Hindlimb muscle (tissue), 1 donor: Measurements from ENCODE around the gene HMGB3. TPM values are rescaled to one million over a fixed set of nuclear protein-coding genes. Genes with fewer than 3 reads are reported as not detected.

Source experiments
- polyA plus RNA-seq: library from polyadenylated mRNA; unstranded; fragments of 120-200 nt; gene quantifications from one replicate; pipeline ENCODE4 v1.2.1, GENCODE V29; 2013; ENCODE audit not compliant: insufficient read length

Gene HMGB3
- polyA plus RNA-seq, 1 donor: 50.1 TPM

Other genes starting within 250 kb of the HMGB3 start
- 37.1 TPM for gene CD99L2, start 84.7 kb upstream of the HMGB3 start, polyA plus RNA-seq
- 0.23 TPM for gene GPR50, start 193.2 kb downstream of the HMGB3 start, polyA plus RNA-seq